Upper lobe of right lung (tissue), 1 donor: ENCODE measurements around the gene ESF1. TPM values are rescaled to one million over a fixed set of nuclear protein-coding genes. Genes with fewer than 3 reads are reported as not detected.
A peak's percentile ranks its signal among the peaks of the same experiment; 100 is the strongest.

ENCODE experiments used
- ATAC-seq: fragments of 200-7000 bp; cut with Tn5 transposase; one replicate; pipeline ENCODE4 v1.9.1; 2020; ENCODE audit warnings: mild to moderate bottlenecking, moderate library complexity
- DNase-seq: peaks from one replicate; pipeline ENCODE4 v3.0.0-alpha.2; 2020
- H3K27ac ChIP-seq: fragments of 200-600 bp; one replicate; pipeline ENCODE4 v1.8.0; 2022
- H3K27me3 ChIP-seq: fragments of 200-600 bp; one replicate; pipeline ENCODE4 v1.8.0; 2022; ENCODE audit warnings: mild to moderate bottlenecking
- H3K36me3 ChIP-seq: fragments of 200-600 bp; one replicate; pipeline ENCODE4 v1.8.0; 2022
- H3K4me1 ChIP-seq: fragments of 200-600 bp; one replicate; pipeline ENCODE4 v1.8.0; 2022
- H3K4me3 ChIP-seq: fragments of 200-600 bp; one replicate; pipeline ENCODE4 v1.8.0; 2022; ENCODE audit warnings: mild to moderate bottlenecking
- H3K9me3 ChIP-seq: fragments of 200-600 bp; one replicate; pipeline ENCODE4 v1.8.0; 2022
- intact Hi-C: fragments of 100-400 bp; cut with DNase I; formaldehyde crosslinking; loops from one replicate; pipeline ENCODE4 v1.11.0; 2022
- total RNA-seq: library from RNA; stranded (reverse); fragmentation: NEBNext Ultra II Directional; extraction: Animal tissue kit (Norgen Biotek cat#: 25700); gene quantifications from one replicate; pipeline ENCODE4 v1.2.1, GENCODE V29; 2021
- TF ChIP-seq, protein P1 (sequence below): fragments of 200-600 bp; IDR thresholded peaks from one replicate; pipeline ENCODE4 v1.8.0; 2022; ENCODE audit warnings: antibody characterized with exemption
- donor health status: DM: no; HTN: yes; CAD: no; lungs with severe emphysema.

Gene ESF1
- total RNA-seq, 1 donor from 2014 or later, result 15.1 TPM

DNA sequence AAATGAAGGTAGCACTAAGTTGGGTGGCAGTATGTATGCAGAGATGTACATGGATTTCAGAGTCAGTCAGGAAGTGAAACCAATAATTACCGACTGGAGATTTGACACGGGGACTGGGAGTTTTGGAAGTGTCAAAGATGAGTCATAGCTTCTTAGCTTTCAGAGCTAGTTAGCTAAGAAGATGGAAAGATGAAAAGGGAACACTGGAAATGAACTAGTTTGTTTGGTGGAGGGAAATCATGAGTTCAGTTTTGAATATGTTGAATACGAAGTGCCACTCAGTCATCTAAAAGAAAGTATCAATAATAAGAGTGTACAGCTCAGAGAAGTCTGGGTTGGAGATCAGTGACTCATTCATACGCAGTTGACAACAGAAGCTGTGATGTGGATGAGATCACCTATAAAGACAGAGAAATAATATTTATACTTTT, 7.5 kb downstream of the ESF1 start:
- no peak overlapping the region for H3K4me3 ChIP-seq
- H3K9me3 ChIP-seq, result no peaks in the 10 kb centered on the region
- no peaks in the 10 kb centered on the region for H3K4me1 ChIP-seq
- TF ChIP-seq, protein P1, sequence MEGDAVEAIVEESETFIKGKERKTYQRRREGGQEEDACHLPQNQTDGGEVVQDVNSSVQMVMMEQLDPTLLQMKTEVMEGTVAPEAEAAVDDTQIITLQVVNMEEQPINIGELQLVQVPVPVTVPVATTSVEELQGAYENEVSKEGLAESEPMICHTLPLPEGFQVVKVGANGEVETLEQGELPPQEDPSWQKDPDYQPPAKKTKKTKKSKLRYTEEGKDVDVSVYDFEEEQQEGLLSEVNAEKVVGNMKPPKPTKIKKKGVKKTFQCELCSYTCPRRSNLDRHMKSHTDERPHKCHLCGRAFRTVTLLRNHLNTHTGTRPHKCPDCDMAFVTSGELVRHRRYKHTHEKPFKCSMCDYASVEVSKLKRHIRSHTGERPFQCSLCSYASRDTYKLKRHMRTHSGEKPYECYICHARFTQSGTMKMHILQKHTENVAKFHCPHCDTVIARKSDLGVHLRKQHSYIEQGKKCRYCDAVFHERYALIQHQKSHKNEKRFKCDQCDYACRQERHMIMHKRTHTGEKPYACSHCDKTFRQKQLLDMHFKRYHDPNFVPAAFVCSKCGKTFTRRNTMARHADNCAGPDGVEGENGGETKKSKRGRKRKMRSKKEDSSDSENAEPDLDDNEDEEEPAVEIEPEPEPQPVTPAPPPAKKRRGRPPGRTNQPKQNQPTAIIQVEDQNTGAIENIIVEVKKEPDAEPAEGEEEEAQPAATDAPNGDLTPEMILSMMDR, result no peak
- no peaks in the 10 kb centered on the region for H3K27me3 ChIP-seq
- no peak overlapping the region for H3K27ac ChIP-seq
- intact Hi-C loops, result no loop called here
- H3K36me3 ChIP-seq, result peaks cover 84% of the 10 kb centered on the region
- ATAC-seq, result no peak
- DNase-seq, result no peak

DNA sequence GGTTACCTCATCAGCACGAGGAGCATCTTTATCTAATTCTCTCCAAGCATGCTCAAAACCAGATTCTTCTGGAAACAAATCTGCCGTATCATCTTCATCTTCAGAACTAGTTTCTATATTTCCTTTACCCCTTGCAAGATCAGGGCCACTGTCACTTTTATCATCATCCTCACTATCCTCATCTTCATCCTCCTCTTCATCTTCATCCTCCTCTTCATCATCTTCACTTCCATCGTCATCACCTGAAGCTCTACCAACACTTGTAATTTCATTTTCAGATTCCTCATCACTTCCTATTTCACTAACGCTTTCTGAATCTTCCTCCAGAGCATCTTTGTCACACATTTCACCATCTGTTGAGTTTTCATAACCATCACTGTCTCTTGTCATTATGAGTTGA, 8.9 kb downstream of the ESF1 start:
- Histone ChIP-seq H3K4me3 (no peak overlapping the region), H3K4me1 (no peaks in the 10 kb centered on the region), H3K27ac (no peak overlapping the region), H3K9me3 (no peaks in the 10 kb centered on the region), H3K36me3 (peaks cover 84% of the 10 kb centered on the region), H3K27me3 (no peaks in the 10 kb centered on the region)
- TF ChIP-seq, protein P1, result no peak
- intact Hi-C loops, result no loop called here
- DNase-seq (no peak), ATAC-seq (no peak)

DNA sequence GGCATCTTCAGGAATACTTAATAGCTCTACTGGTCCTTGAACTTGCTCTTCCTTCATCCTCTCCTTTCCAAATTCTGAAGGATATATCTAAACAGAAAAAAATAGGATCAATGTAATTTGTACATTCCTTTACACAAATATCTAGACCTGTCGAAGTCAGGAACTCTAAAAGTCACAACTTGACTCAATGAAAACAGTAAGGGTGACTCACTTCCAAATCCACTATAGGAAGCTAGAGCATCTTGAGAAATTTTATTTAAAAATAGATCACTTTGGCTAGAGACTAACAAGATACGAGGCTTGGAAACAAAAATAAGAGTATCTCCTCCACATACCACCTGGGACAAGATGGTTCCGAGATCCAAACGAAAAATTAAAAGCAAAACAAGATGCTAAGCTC, 12.2 kb downstream of the ESF1 start:
- H3K36me3 ChIP-seq, result peaks cover 91% of the 10 kb centered on the region
- H3K27ac ChIP-seq, result no peak overlapping the region
- ATAC-seq (no peak), DNase-seq (no peak)
- H3K9me3 ChIP-seq, result no peaks in the 10 kb centered on the region
- no peaks in the 10 kb centered on the region for H3K27me3 ChIP-seq
- intact Hi-C loops, result no loop called here
- no peak overlapping the region for H3K4me3 ChIP-seq
- TF ChIP-seq, protein P1, result no peak
- H3K4me1 ChIP-seq, result no peaks in the 10 kb centered on the region

DNA sequence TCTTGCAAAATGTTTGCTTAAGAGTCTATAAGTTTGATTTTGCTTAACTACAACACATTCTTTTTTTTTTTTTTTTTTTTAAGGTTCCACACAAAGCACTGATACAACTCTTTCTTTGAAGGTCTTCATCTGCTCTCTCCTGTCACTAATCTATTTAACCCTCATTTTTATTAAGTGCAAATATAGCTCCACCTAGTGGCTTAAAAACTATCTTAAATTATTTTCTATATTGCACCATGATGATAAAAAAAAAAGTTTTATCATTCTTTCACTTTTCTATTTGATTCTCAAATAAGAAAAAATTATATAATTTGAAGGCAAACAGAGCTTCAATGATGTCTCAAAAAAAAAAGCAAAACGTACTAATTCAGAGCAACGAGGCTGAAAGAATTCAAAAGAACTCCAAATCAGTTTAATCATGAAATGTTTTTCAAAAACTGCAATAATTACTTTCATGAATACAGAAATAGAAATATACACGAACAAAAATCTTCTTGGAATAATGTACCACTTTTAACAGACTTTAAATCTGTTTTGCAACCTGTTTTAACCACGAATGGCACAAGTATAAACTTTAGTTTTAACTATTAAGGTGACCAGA, 12.8 kb downstream of the ESF1 start:
- DNase-seq, result no peak

DNA sequence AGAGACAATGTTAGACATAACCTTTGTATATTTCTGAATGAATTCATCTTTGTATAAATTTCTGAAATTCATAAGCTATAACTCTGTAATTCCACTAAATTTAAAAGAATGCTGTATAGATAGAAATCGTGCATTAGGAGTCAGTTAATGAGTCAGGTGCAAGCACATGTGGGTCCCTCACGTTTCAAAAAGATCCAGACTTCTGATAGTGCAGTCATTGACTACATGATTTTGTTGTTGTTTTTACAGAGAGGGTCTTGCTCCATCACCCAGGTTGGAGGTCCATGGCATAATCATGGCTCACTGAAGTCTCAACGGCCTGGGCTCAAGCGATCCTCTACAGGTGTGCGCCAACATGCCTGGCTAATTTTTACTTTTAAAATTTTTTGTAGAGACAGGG, 14.6 kb downstream of the ESF1 start:
- TF ChIP-seq, protein P1, result no peak
- intact Hi-C loops, result no loop called here
- peaks cover 91% of the 10 kb centered on the region for H3K36me3 ChIP-seq

More for the DNA sequence above, 12.8 kb downstream of the ESF1 start:
- H3K4me3 ChIP-seq, result no peak overlapping the region
- no peaks in the 10 kb centered on the region for H3K27me3 ChIP-seq
- H3K4me1 ChIP-seq, result no peaks in the 10 kb centered on the region
- H3K27ac ChIP-seq, result no peak overlapping the region
- no peaks in the 10 kb centered on the region for H3K9me3 ChIP-seq
- ATAC-seq, result no peak
- intact Hi-C loops, result no loop called here
- peaks cover 91% of the 10 kb centered on the region for H3K36me3 ChIP-seq
- TF ChIP-seq, protein P1, result peak; percentile 49

More for the DNA sequence above, 14.6 kb downstream of the ESF1 start:
- DNase-seq, result no peak
- Histone ChIP-seq H3K9me3 (peaks cover 10% of the 10 kb centered on the region), H3K27me3 (no peaks in the 10 kb centered on the region), H3K4me3 (no peak overlapping the region), H3K27ac (no peak overlapping the region), H3K4me1 (no peaks in the 10 kb centered on the region)
- no peak for ATAC-seq
